Kidney (tissue), 14 donors: Measurements from ENCODE around the gene NACAD. TPM values are rescaled to one million over a fixed set of nuclear protein-coding genes. Genes with fewer than 3 reads are reported as not detected.
A peak's percentile ranks its signal among the peaks of the same experiment; 100 is the strongest.

Source experiments
- DNase-seq, 5 donors: peaks; one replicate each; pipeline ENCODE4 v3.0.0-alpha.2; 2013 to 2020
- FAIRE-seq: peaks from 2 replicates; lab custom pipeline; 2012; peaks lifted over from hg19 to GRCh38; lab: Jason Lieb, UNC
- H3K27ac ChIP-seq, 2 donors: one replicate each; pipeline ENCODE4 v1.7.0; 2013; ENCODE audit warnings: low read depth in 2 of 2, low read length in 2 of 2, inconsistent platforms in 1 of 2
- H3K27me3 ChIP-seq: one replicate; pipeline ENCODE4 v1.7.1; 2013; ENCODE audit warnings: low read length, inconsistent platforms; ENCODE audit not compliant: control insufficient read depth, insufficient read depth
- H3K36me3 ChIP-seq, 3 donors: one replicate each; pipeline versions ENCODE4 v1.7.0 to v1.7.1; 2013; ENCODE audit warnings: low read length in 3 of 3, control low read depth in 1 of 3, inconsistent platforms in 1 of 3; ENCODE audit not compliant: insufficient read depth in 3 of 3, control insufficient read depth in 2 of 3
- H3K4me1 ChIP-seq, 3 donors: one replicate each; pipeline versions ENCODE4 v1.7.0 to v1.7.1; 2013; ENCODE audit warnings: low read length in 3 of 3, inconsistent platforms in 1 of 3, low read depth in 1 of 3; ENCODE audit not compliant: control insufficient read depth in 2 of 3, insufficient read depth in 2 of 3
- H3K4me3 ChIP-seq, 3 donors: one replicate each; pipeline versions ENCODE4 v1.7.0 to v1.8.1; 2013; ENCODE audit warnings: low read length in 3 of 3, control low read depth in 1 of 3, inconsistent platforms in 1 of 3
- H3K9ac ChIP-seq, 3 donors: one replicate each; pipeline versions ENCODE4 v1.7.0 to v1.7.1; 2013; ENCODE audit warnings: low read length in 3 of 3, control low read depth in 1 of 3, inconsistent platforms in 1 of 3
- H3K9me3 ChIP-seq, 3 donors: one replicate each; pipeline versions ENCODE4 v1.7.0 to v1.7.1; 2013; ENCODE audit warnings: low read length in 3 of 3, control low read depth in 1 of 3, inconsistent platforms in 1 of 3; ENCODE audit not compliant: control insufficient read depth in 2 of 3, insufficient read depth in 1 of 3
- intact Hi-C: fragments of 100-400 bp; cut with DNase I; formaldehyde crosslinking; loops from one replicate; pipeline ENCODE4 v1.11.1; 2022
- polyA plus RNA-seq: library from polyadenylated mRNA; stranded (reverse); fragments of 350-450 nt; fragmentation: Illumina TruSeq; extraction: RNeasy Lipid Tissue Mini Kit (QIAGEN cat#74804); gene quantifications from one replicate; pipeline ENCODE4 v1.2.3, GENCODE V29; 2014; ENCODE audit warnings: low read depth, low replicate concordance; ENCODE audit not compliant: insufficient read depth
- total RNA-seq: library from RNA; stranded (reverse); fragmentation: NEBNext Ultra II Directional; extraction: Animal tissue kit (Norgen Biotek cat#: 25700); gene quantifications from one replicate; pipeline ENCODE4 v1.2.1, GENCODE V29; 2021
- TF ChIP-seq, protein P1 (sequence below): IDR thresholded peaks from 3 replicates; pipeline ENCODE4 v1.5.1; 2012; ENCODE audit warnings: mild to moderate bottlenecking, moderate library complexity, borderline replicate concordance; ENCODE audit not compliant: insufficient read depth; ENCODE audit errors: extremely low read depth
- donor health status: control.
- donor health status: control.
- donor health status: control.
- donor health status: control.
- donor health status: control.
- donor health status: DM: yes; HTN: yes; CAD: no.
- donor health status: Normal renal cell carcinoma (clear cell type).

Gene NACAD
- total and polyA plus RNA-seq, 2 donors from 2014 or later = 4.2 to 5.0 TPM

DNA sequence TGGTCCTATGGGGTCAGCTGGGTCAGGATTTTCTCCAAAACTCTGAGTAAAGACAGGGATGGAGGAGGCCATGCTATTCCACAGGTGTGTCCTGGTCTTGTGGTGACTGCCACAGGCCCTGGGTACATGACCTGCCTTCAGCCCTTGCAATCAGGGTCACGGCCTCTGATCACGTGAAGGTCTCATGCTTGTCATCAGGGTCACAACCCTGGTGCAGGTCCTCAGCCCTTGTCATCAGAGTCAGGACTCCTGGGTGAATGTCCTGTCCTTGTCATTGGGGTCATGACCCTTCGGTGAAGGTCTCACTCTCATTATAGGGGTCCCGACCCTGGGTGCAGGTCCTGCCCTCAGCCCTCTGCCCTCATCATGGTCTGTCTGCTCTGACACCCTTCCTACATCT lies 44.6 kb upstream of the NACAD start:
- no peak overlapping the region for H3K27ac ChIP-seq
- no peaks in the 10 kb centered on the region for H3K9me3 ChIP-seq
- TF ChIP-seq, protein P1, sequence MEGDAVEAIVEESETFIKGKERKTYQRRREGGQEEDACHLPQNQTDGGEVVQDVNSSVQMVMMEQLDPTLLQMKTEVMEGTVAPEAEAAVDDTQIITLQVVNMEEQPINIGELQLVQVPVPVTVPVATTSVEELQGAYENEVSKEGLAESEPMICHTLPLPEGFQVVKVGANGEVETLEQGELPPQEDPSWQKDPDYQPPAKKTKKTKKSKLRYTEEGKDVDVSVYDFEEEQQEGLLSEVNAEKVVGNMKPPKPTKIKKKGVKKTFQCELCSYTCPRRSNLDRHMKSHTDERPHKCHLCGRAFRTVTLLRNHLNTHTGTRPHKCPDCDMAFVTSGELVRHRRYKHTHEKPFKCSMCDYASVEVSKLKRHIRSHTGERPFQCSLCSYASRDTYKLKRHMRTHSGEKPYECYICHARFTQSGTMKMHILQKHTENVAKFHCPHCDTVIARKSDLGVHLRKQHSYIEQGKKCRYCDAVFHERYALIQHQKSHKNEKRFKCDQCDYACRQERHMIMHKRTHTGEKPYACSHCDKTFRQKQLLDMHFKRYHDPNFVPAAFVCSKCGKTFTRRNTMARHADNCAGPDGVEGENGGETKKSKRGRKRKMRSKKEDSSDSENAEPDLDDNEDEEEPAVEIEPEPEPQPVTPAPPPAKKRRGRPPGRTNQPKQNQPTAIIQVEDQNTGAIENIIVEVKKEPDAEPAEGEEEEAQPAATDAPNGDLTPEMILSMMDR = no peak
- no peaks in the 10 kb centered on the region for H3K4me1 ChIP-seq
- H3K27me3 ChIP-seq = no peaks in the 10 kb centered on the region
- DNase-seq (no peak), FAIRE-seq (no peak)
- H3K4me3 ChIP-seq = no peak overlapping the region
- H3K9ac ChIP-seq = no peak overlapping the region
- H3K36me3 ChIP-seq = no peaks in the 10 kb centered on the region
- intact Hi-C loops = loop anchor here (10.0 kb wide), 2 partner anchors 279 to 549 kb away; partner anchors contain the start of gene TMED4

DNA sequence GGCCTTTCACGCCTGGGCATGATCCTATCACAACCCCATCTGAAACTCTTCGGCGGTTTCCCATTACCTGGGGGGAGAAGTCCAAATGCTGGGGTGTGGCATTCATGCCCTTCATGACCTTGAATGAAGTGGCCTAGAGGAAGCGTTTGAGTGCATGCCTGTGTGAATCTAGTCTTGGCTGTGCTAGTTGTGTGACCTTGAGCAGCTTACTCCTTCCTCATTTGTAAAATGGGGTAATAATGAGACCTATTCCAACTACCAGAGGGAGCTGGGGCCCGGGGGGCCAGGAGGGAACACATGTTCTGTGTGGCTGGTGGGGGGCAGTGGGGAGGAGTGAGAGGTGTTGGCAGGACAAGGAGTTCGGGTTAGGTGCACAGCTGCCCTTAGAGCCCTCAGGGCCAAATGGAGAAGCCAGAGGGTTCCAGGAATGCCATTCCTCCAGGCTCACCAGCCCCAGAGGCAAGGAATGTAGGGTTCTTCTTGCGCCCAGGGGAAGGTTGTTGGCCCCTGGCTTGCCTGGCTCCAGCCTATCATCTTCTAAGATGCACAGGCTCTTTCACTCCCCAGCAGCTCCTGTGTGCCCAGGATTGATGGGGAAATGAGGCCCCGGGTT lies 44.0 kb upstream of the NACAD start:
- intact Hi-C loops = loop anchor here (10.0 kb wide), 2 partner anchors 278 to 548 kb away; partner anchors contain the start of gene TMED4
- Histone ChIP-seq H3K4me1 (no peaks in the 10 kb centered on the region), H3K36me3 (no peaks in the 10 kb centered on the region), H3K4me3 (no peak overlapping the region), H3K9me3 (no peaks in the 10 kb centered on the region), H3K27me3 (no peaks in the 10 kb centered on the region), H3K9ac (no peak overlapping the region), H3K27ac (no peak overlapping the region)
- no peak for DNase-seq
- no peak for FAIRE-seq
- TF ChIP-seq, protein P1 = no peak

DNA sequence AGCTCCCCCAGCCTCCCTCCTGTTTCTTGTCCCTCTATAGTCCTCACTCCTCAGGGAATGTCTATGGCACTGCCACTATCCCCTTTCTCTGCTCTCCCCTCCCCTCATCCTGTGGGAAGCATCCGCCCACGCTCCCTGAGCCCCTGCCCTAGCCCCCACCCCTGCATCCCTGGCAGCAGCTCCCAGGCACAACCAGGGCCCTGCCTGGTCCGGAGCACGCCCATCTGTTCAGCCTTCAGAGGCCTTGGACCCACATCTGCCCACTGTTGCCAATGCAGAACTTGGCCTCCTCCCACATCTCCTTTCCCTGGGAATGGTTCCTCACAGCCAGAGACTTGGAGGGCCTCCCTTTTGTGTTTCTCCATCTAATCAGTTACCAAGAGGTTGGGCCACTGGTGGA lies 43.1 kb upstream of the NACAD start:
- H3K9me3 ChIP-seq = no peaks in the 10 kb centered on the region
- no peak overlapping the region for H3K4me3 ChIP-seq
- FAIRE-seq = no peak
- no peaks in the 10 kb centered on the region for H3K36me3 ChIP-seq
- TF ChIP-seq, protein P1 = no peak
- intact Hi-C loops = loop anchor here (10.0 kb wide), 2 partner anchors 277 to 547 kb away; partner anchors contain the start of gene TMED4
- no peak overlapping the region for H3K9ac ChIP-seq
- H3K27ac ChIP-seq = no peak overlapping the region
- H3K4me1 ChIP-seq = no peaks in the 10 kb centered on the region
- DNase-seq = peak in 1 of 5 donors; percentile 58
- H3K27me3 ChIP-seq = no peaks in the 10 kb centered on the region

DNA sequence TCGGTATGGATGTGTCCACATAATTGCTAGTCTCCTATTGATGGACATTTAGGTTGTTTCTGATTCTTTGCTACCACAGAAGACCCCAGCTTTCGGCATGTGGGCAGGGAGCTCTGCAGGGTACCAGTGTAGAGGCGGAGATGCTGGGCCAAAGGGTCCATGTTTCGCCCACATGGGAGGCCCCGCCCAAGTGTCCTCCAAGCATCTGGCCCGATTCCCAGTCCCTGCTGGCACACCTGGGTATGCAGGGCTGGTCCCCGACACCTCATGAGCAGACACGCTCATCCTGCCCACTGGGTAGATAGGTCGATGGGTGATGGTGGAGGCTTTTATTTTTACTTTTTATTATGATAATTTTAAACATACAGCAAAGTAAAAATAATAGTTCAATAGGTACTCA lies 42.1 kb upstream of the NACAD start:
- no peak for DNase-seq
- TF ChIP-seq, protein P1 = no peak
- Histone ChIP-seq H3K27ac (no peak overlapping the region), H3K27me3 (no peaks in the 10 kb centered on the region), H3K36me3 (no peaks in the 10 kb centered on the region), H3K9me3 (no peaks in the 10 kb centered on the region), H3K4me3 (no peak overlapping the region), H3K9ac (no peak overlapping the region), H3K4me1 (no peaks in the 10 kb centered on the region)
- intact Hi-C loops = loop anchor here (10.0 kb wide), 2 partner anchors 276 to 546 kb away; partner anchors contain the start of gene TMED4
- no peak for FAIRE-seq
